Measurements from ENCODE around the gene OPN1SW.

OPN1SW gene

DNA sequence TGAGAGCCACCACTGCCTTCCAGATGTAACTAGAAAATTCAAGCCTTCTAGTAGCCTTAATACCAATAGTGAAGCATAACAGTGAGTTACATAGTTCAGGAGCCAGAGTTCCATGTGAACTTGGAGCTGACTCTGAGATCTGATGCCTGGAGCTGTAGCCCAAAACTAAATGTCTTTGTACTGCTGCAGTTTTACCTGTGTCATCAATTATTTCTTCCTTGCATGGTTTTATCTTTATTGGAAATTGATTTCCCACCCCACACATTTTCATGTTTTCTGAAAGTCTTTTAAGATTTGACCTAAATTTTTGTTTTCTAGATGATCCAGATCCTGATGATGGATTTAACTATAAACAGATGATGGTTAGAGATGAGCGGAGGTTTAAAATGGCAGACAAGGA, 17.0 kb downstream of the OPN1SW start:
- no peak for DNase-seq (ENCODE audit: low read depth)

- no peak for DNase-seq (ENCODE audit: low read depth)
These were observed 18.4 kb downstream of the OPN1SW start for GRCh38 chr7:128757203-128757602.

GRCh38 chr7:128755819-128756476, 19.6 kb downstream of the OPN1SW start:
- no peak for DNase-seq (ENCODE audit: low read depth)

GRCh38 chr7:128755075-128755818, 20.3 kb downstream of the OPN1SW start:
- no peak for DNase-seq (ENCODE audit: low read depth)

GRCh38 chr7:128752251-128752650, 23.3 kb downstream of the OPN1SW start:
- no peak for DNase-seq (ENCODE audit: low read depth)

GRCh38 chr7:128747327-128748079, 28.1 kb downstream of the OPN1SW start:
- no peak for DNase-seq (ENCODE audit: low read depth)

GRCh38 chr7:128745706-128746105, 29.9 kb downstream of the OPN1SW start:
- no peak for DNase-seq (ENCODE audit: low read depth)

DNA sequence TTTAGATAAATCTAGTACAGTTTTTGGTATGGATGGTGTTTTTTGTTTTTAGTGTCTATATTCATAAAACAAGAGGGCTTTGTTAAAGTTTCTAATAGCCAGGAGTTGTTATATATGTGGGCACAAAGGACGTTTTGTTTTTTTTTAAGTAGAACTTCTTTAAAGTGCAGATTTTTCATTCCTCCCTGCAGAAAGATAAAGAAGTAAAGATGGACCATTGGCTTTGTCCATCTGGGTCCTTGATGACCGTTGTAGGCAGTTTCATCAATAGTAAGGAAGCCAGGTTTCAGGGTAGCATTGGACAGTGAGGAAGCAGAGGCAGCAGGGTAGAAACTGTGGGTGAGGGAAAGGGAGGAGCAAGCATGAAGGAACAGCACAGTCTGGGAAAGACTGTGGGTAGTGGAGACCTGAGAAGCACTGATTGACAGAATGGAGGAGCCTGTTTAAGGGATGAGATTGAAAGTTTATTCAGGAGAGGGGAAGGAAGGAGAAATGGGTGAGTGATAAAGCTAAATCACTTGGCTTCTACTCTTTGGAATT, 31.2 kb downstream of the OPN1SW start:
- no peak for DNase-seq (ENCODE audit: low read depth)

- DNase-seq (ENCODE audit: low read depth), result no peak
These were observed 32.4 kb downstream of the OPN1SW start for GRCh38 chr7:128743112-128743772.

- no peak for DNase-seq (ENCODE audit: low read depth)
These were observed 33.4 kb downstream of the OPN1SW start for GRCh38 chr7:128742206-128742605.

GRCh38 chr7:128741491-128741890, 34.1 kb downstream of the OPN1SW start:
- DNase-seq (ENCODE audit: low read depth), result no peak

DNA sequence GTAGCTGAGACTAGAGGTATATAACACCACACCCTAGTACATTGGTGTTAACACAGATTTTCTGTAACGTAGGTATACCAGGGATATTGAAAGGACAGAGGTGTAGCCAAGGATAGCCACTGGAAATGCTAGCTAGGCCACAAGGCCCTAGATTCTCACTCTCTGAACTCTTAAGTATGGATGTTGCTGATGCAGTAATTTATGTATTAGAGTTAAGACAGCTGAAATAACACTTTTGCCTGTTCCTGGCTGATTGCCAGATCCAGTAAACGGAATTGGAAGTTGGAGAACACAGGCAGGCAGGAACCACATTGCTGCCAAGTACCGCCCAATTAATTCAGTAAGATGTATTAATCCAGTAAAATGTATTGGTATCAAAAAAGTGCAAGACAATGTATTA, 34.6 kb downstream of the OPN1SW start:
- DNase-seq (ENCODE audit: low read depth), result no peak

DNA sequence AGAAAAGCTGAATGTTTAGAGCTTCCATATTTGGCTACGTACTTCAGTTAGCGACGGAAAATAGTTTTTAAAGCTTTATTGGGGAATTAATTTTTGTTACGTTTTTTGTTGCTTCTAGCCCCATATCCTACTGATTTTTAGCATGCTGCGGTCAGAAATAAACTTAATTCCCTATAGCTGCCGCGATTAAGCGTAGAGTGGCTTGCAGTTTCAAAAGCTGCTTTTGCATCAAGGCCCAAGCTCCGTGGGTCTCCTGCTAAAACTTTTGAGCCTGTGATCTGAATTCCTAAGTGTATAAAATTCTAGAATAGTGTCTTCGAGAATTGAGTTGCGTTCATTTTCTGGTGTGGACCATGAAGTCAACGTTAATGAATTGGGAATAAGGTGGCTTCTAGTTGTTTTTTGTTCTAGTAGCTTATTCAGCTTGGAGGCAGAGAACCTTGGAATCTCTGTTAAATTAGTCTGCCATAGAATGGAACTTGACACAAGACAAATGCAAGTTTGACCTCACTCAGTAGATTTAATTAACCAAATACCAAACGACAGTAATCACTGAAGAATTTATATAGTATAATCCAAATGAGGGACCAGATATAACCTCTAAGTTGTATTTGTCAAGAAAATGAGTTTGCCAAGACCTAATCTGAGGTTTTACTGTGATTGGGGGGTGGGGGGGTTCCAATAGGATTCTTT, 35.5 kb downstream of the OPN1SW start:
- no peak for DNase-seq (ENCODE audit: low read depth)

DNA sequence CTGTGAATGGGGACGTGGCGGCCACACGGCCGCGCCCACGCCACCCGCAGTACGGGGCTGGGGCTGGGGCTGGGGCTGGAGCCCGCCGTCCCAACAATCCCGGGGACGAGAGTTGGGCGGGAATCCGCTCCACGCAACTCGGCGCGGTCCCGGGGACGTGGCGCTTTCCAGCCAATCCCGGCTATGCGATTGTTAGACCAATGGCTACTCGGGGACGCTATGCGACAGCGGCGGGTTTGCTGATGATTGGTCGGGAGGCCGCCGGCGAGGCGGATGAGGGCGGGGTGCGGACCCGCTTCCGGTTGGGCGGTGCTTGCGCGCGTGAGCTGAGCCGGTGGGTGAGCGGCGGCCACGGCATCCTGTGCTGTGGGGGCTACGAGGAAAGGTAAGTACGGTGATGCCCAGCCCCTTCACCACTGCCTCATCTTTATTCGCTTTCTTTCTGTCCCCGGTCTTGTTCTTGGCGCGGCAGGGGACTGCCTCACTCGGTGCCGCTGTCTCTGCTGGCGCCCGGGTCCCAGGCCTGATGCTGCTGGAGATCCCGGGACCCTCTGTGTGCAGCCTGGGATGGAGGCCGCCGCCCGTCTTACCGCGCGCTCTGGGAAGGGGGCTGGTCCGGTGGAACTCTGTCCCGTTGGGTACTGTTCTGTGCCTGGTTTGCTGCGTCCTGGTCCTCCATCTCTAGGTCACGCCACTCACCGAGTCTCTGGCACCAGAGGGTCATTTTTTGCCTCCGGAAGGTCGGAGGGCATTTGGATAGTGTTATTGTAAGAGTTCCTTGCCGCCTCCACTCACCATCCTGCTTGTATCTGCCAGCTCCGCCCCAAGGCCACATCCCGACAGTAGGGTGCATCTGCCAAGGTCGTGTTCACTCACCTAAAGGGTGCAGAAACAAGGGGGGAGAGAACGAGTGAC, 36.3 kb downstream of the OPN1SW start, which contains the start of gene CALU:
Gene CALU, plus strand, starts transcription at position 312 of the 915 bp plus-strand sequence. CDS start 9,225 bp downstream, outside the sequence.
- peak; percentile 94 for DNase-seq (ENCODE audit: low read depth)

DNA sequence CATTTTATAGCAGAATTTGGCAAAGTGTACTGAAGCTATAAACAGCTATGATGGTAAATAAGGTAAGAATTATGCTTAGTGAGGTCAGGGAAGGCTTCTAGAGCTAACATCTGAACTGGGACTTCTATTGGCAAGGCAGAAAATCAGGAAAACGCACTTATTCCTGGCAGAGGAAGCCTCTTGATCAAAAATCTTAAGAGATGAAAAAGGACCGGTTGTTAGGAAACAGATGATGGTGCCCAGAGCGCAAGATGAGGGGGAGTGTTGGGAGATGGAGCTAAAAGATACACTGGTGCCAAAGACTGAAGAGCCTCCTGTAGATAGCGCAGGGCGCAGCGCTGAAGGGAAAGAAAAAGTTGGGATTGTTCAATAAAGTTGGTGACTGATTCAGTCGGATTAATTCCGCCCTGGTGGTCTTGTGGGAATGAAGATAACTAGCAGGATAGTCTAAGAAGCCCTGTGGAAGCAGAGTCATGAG, 37.0 kb downstream of the OPN1SW start:
- no peak for DNase-seq (ENCODE audit: low read depth)

GRCh38 chr7:128737867-128738385, 37.7 kb downstream of the OPN1SW start:
- DNase-seq (ENCODE audit: low read depth), result no peak

DNA sequence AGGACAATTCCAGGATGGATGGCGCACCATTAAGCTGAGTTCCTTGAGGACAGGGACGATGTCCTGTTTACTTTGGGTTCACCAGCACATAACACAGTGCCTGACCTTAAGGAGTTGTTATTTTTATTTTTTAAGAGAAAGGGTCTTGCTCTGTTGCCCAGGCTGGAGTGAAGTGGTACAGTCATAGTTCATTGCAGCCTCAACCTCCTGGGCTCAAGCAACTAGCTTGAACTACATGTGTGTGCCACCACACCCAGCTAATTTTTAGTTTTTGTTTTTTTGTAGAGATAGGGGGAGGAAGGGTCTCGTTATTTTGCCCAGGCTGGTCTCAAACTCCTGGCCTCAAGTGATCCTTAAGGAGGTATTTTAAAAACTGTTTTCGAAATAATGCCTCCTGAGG, 38.2 kb downstream of the OPN1SW start:
- no peak for DNase-seq (ENCODE audit: low read depth)

- no peak for DNase-seq (ENCODE audit: low read depth)
These were observed 40.2 kb downstream of the OPN1SW start for GRCh38 chr7:128735436-128735835.

DNA sequence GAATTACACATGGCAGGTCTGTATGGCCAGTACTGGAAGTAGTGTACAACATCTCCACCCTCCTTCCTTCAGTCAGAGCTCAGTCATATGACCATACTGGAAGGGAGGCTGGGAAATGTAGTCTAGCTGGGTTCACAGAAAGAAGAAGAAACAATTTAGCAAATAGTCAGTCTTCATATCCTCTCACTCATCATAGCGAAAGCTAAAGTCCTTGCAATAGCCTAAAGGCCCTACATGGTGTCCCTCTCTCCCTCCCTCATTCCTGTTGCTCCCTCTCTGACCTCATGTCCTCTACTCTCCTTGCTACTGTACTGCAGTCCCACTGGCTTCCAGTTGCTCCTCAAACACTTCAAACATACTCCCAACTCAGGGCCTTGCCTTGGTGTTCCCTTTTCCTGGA, 40.7 kb downstream of the OPN1SW start:
- no peak for DNase-seq (ENCODE audit: low read depth)

GRCh38 chr7:128733278-128733645, 42.3 kb downstream of the OPN1SW start:
- no peak for DNase-seq (ENCODE audit: low read depth)
